GM12865 (cell line): Measurements from ENCODE around the gene NR2E3.

Experiments
- DNase-seq: peaks from one replicate; pipeline ENCODE4 v3.0.0; 2010; ENCODE audit warnings: low read depth
- H3K4me3 ChIP-seq: 2 replicates; pipeline ENCODE4 v1.5.1; 2011; ENCODE audit warnings: mild to moderate bottlenecking, low read depth, low read length, control low read depth
- TF ChIP-seq, protein P1 (sequence below): IDR thresholded peaks from 2 replicates; pipeline ENCODE4 v1.5.1; 2011; ENCODE audit warnings: low read length, control low read depth, low read depth, inconsistent platforms; ENCODE audit not compliant: insufficient read depth; ENCODE audit errors: missing control alignments

Gene NR2E3

DNA sequence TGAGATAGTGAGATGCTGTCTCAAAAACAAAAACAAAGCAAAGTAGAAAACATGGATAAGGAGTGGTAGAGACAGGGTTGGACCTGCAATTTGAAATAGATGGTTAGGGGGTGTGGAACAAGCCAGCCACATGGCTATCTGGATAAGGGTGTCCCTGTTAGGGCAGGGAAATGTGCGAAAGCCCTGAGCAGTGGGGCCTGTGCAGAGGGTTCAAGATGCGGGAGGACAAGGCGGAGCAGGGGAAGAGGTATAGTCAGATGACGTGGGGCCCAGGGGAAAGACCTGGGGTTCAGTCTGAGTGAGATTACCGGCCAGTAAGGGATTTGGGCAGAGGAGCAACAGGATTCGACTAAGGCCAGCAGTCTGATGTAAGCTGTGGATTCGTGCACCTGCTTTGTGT is 18.4 kb upstream of the NR2E3 start:
- no peak for DNase-seq
- H3K4me3 ChIP-seq, result no peak overlapping the region
- TF ChIP-seq, protein P1, sequence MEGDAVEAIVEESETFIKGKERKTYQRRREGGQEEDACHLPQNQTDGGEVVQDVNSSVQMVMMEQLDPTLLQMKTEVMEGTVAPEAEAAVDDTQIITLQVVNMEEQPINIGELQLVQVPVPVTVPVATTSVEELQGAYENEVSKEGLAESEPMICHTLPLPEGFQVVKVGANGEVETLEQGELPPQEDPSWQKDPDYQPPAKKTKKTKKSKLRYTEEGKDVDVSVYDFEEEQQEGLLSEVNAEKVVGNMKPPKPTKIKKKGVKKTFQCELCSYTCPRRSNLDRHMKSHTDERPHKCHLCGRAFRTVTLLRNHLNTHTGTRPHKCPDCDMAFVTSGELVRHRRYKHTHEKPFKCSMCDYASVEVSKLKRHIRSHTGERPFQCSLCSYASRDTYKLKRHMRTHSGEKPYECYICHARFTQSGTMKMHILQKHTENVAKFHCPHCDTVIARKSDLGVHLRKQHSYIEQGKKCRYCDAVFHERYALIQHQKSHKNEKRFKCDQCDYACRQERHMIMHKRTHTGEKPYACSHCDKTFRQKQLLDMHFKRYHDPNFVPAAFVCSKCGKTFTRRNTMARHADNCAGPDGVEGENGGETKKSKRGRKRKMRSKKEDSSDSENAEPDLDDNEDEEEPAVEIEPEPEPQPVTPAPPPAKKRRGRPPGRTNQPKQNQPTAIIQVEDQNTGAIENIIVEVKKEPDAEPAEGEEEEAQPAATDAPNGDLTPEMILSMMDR, result no peak

GRCh38 chr15:71792521-71792920 is 17.8 kb upstream of the NR2E3 start:
- no peak overlapping the region for H3K4me3 ChIP-seq
- no peak for DNase-seq
- TF ChIP-seq, protein P1, result no peak

GRCh38 chr15:71798641-71799040 is 11.7 kb upstream of the NR2E3 start:
- no peak for DNase-seq
- TF ChIP-seq, protein P1, result no peak
- H3K4me3 ChIP-seq, result no peak overlapping the region

DNA sequence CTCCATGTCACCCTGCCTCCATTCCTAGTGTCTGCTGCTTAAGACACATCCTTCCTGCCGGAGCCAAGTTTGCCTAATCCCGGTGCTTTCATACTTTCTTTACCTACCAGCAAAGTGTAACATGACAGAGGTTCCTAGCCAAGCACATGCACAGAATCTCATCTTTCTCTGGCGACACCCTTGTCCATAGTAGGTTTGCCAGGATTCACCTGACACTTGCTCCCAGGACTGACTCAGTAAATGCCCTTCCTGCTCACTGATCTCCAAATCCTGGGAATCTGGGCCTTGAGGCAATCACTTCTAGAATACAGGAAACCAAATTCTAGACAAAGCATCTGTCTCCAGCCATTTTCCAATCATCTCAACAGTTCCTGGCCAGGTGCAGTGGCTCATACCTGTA is 10.2 kb upstream of the NR2E3 start:
- H3K4me3 ChIP-seq, result no peak overlapping the region
- DNase-seq, result no peak
- TF ChIP-seq, protein P1, result no peak

- no peak overlapping the region for H3K4me3 ChIP-seq
- peak; percentile 69 for DNase-seq
- TF ChIP-seq, protein P1, result peak; percentile 75
Observed at GRCh38 chr15:71800835-71801745, 9.3 kb upstream of the NR2E3 start.

- DNase-seq, result no peak
- TF ChIP-seq, protein P1, result no peak
- no peak overlapping the region for H3K4me3 ChIP-seq
Observed at GRCh38 chr15:71801935-71802655, 8.3 kb upstream of the NR2E3 start.

- TF ChIP-seq, protein P1, result peak; percentile 48
- H3K4me3 ChIP-seq, result no peak overlapping the region
- DNase-seq, result peak; percentile 49
Observed at GRCh38 chr15:71802770-71803169, 7.6 kb upstream of the NR2E3 start.
